Caco-2 (cell line): ENCODE data around the gene PRKAG1. TPM values are rescaled to one million over a fixed set of nuclear protein-coding genes. Genes with fewer than 3 reads are reported as not detected.
A peak's percentile ranks its signal among the peaks of the same experiment; 100 is the strongest.

Source experiments
- BruUV-seq: library from RNA; stranded (reverse); fragments of 400-500 nt; replicated peaks from 2 replicates; lab custom pipeline; 2021; lab: Mats Ljungman, UMichigan
- CTCF ChIA-PET: fragments of 300-600 bp; sonication (Branson Sonifier 250); formaldehyde crosslinking; loops from one replicate; lab custom pipeline; 2022; ENCODE audit warnings: antibody characterized with exemption; lab: Charles Lee
- POLR2A ChIA-PET: fragments of 300-600 bp; sonication (Branson Sonifier 250); formaldehyde crosslinking; loops from one replicate; lab custom pipeline; 2022; ENCODE audit warnings: antibody characterized with exemption; lab: Charles Lee
- DNase-seq, 2 experiments: peaks; one replicate each; pipeline versions ENCODE4 v3.0.0 to v3.0.0-alpha.2; 2020 to 2022
- H3K27me3 ChIP-seq: replicated peaks from 2 replicates; pipeline ENCODE4 v1.6.0; 2011; ENCODE audit warnings: low read length; ENCODE audit not compliant: control insufficient read depth, insufficient read depth
- H3K36me3 ChIP-seq: 2 replicates; pipeline ENCODE4 v1.5.1; 2011; ENCODE audit warnings: low read length; ENCODE audit not compliant: control insufficient read depth, insufficient read depth
- H3K4me1 ChIP-seq: fragments of 250-450 bp; sonication (Bioruptor Pico); 2 replicates; pipeline ENCODE4 v1.5.1; 2020; ENCODE audit warnings: mild to moderate bottlenecking
- H3K4me3 ChIP-seq: 2 replicates; pipeline ENCODE4 v1.5.1; 2011; ENCODE audit warnings: low read depth, mild to moderate bottlenecking, control low read depth, low read length
- H3K9me3 ChIP-seq: fragments of 250-450 bp; sonication (Bioruptor Pico); 2 replicates; pipeline ENCODE4 v1.5.1; 2020; ENCODE audit warnings: mild to moderate bottlenecking, moderate library complexity
- H3K27ac Mint-ChIP-seq: one replicate; pipeline ENCODE4 v1.8.0; 2022; ENCODE audit warnings: mixed read lengths; ENCODE audit not compliant: unreplicated experiment
- H3K27me3 Mint-ChIP-seq: one replicate; pipeline ENCODE4 v1.8.0; 2022; ENCODE audit warnings: mixed read lengths; ENCODE audit not compliant: insufficient read depth, unreplicated experiment
- H3K36me3 Mint-ChIP-seq: one replicate; pipeline ENCODE4 v1.8.0; 2022; ENCODE audit warnings: mild to moderate bottlenecking, mixed read lengths; ENCODE audit not compliant: insufficient read depth, unreplicated experiment
- H3K4me1 Mint-ChIP-seq: one replicate; pipeline ENCODE4 v1.8.0; 2022; ENCODE audit warnings: low read depth, mixed read lengths; ENCODE audit not compliant: unreplicated experiment
- H3K4me3 Mint-ChIP-seq: one replicate; pipeline ENCODE4 v1.8.0; 2022; ENCODE audit warnings: mild to moderate bottlenecking, moderate library complexity, mixed read lengths; ENCODE audit not compliant: unreplicated experiment
- H3K9me3 Mint-ChIP-seq: one replicate; pipeline ENCODE4 v1.8.0; 2022; ENCODE audit warnings: mixed read lengths; ENCODE audit not compliant: unreplicated experiment
- intact Hi-C: fragments of 100-400 bp; cut with micrococcal nuclease; formaldehyde crosslinking; loops from one replicate; pipeline ENCODE4 v1.10.0; 2022; ENCODE audit not compliant: unreplicated experiment
- total RNA-seq: library from RNA; stranded (reverse); gene quantifications from 2 replicates; pipeline ENCODE4 v1.2.3, GENCODE V29; 2022
- TF ChIP-seq, protein P1 (sequence below), 2 experiments: fragments of 200-600 bp in 1 of 2; IDR thresholded peaks; 1 replicate in 1 of 2; 2 replicates in 1 of 2; pipeline versions ENCODE4 v1.5.1 to v1.8.0; 2011 to 2022; ENCODE audit warnings: antibody characterized with exemption in 1 of 2, control low read depth in 1 of 2, inconsistent platforms in 1 of 2, low read depth in 1 of 2, low read length in 1 of 2, mild to moderate bottlenecking in 1 of 2, moderate library complexity in 1 of 2; ENCODE audit not compliant: insufficient read depth in 1 of 2, severe bottlenecking in 1 of 2, unreplicated experiment in 1 of 2

The PRKAG1 gene
- total RNA-seq, 1 experiment from 2014 or later = 60.3 TPM

DNA sequence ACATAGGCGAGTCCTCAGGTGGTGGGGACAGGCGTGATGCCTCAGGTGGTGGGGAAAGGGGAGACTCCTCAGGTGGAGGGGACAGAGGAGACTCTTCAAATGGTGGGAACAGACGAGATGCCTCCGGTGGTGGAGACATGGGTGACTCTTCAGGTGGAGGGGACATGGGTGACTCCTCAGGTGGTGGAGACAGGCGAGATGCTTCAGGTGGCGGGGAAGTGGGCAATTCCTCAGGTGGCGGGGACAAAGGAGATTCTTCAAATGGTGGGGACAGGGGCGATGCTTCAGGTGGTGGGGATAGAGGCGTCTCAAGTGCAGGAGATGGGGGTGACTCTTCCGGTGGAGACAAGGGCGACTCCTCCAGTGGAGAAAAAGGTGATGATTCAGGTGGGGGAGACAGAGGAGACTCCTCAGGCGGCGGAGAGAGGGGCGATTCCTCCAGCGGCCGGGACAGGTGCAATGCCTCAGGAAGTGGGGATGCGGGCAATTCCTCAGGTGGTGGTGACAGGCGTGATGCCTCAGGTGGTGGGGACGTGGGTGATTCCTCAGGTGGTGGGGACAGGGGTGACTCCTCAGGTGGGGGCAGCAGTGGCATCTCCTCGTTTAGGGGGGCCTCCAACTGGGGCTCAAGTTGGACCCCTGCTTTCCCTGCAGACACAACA, 33.3 kb upstream of the PRKAG1 start:
- Histone ChIP-seq H3K4me1 (no peaks in the 10 kb centered on the region), H3K27me3 (no peaks in the 10 kb centered on the region), H3K36me3 (peaks cover 22% of the 10 kb centered on the region), H3K4me3 (no peak overlapping the region), H3K9me3 (no peaks in the 10 kb centered on the region)
- BruUV-seq = no TSS peak
- no peak overlapping the region for H3K4me3 Mint-ChIP-seq
- ChIA-PET POLR2A (no interaction called here), CTCF (no interaction called here)
- H3K36me3 Mint-ChIP-seq = peaks cover 90% of the 10 kb centered on the region
- peak in 1 of 2 experiments; percentile 34 for DNase-seq
- H3K27me3 Mint-ChIP-seq = no peaks in the 10 kb centered on the region
- intact Hi-C loops = no loop called here
- no peak overlapping the region for H3K27ac Mint-ChIP-seq
- TF ChIP-seq, protein P1, sequence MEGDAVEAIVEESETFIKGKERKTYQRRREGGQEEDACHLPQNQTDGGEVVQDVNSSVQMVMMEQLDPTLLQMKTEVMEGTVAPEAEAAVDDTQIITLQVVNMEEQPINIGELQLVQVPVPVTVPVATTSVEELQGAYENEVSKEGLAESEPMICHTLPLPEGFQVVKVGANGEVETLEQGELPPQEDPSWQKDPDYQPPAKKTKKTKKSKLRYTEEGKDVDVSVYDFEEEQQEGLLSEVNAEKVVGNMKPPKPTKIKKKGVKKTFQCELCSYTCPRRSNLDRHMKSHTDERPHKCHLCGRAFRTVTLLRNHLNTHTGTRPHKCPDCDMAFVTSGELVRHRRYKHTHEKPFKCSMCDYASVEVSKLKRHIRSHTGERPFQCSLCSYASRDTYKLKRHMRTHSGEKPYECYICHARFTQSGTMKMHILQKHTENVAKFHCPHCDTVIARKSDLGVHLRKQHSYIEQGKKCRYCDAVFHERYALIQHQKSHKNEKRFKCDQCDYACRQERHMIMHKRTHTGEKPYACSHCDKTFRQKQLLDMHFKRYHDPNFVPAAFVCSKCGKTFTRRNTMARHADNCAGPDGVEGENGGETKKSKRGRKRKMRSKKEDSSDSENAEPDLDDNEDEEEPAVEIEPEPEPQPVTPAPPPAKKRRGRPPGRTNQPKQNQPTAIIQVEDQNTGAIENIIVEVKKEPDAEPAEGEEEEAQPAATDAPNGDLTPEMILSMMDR (IDR thresholded peaks at IDR 0.05; ENCODE audit: insufficient read depth in 1 of 2, low read depth in 1 of 2, low read length in 1 of 2, severe bottlenecking in 1 of 2, unreplicated experiment in 1 of 2) = no peak
- H3K9me3 Mint-ChIP-seq = no peaks in the 10 kb centered on the region
- peaks cover 10% of the 10 kb centered on the region for H3K4me1 Mint-ChIP-seq

DNA sequence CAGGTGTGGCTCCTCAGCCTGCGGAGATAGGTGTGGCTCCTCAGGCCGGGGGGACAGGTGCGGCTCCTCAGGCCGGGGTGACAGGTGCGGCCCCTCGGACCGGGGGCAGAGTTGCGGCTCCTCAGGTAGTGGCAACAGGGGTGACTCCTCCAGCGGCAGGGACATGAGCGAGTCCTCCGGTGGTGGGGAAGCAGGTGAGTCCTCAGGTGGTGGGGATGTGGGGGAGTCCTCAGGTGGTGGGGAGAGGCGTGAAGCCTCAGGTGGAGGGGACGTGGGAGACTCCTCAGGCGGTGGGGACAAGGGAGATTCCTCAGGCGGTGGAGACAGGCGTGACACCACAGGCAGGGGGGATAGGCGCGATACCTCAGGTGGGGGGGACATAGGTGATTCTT, 32.8 kb upstream of the PRKAG1 start:
- peaks cover 95% of the 10 kb centered on the region for H3K36me3 Mint-ChIP-seq
- POLR2A ChIA-PET = no interaction called here
- H3K27ac Mint-ChIP-seq = no peak overlapping the region
- CTCF ChIA-PET = no interaction called here
- DNase-seq = peak in 1 of 2 experiments; percentile 34
- peaks cover 23% of the 10 kb centered on the region for H3K36me3 ChIP-seq
- H3K27me3 Mint-ChIP-seq = no peaks in the 10 kb centered on the region
- TF ChIP-seq, protein P1 (IDR thresholded peaks at IDR 0.05; ENCODE audit: insufficient read depth in 1 of 2, low read depth in 1 of 2, low read length in 1 of 2, severe bottlenecking in 1 of 2, unreplicated experiment in 1 of 2) = no peak
- H3K4me3 Mint-ChIP-seq = no peak overlapping the region
- intact Hi-C loops = no loop called here
- H3K4me3 ChIP-seq = no peak overlapping the region
- no peaks in the 10 kb centered on the region for H3K27me3 ChIP-seq
- no TSS peak for BruUV-seq
- peaks cover 7% of the 10 kb centered on the region for H3K4me1 Mint-ChIP-seq
- no peaks in the 10 kb centered on the region for H3K4me1 ChIP-seq
- no peaks in the 10 kb centered on the region for H3K9me3 ChIP-seq
- H3K9me3 Mint-ChIP-seq = no peaks in the 10 kb centered on the region

GRCh38 chr12:49050507-49051372, 32.2 kb upstream of the PRKAG1 start:
- Histone ChIP-seq H3K4me3 (no peak overlapping the region), H3K36me3 (peaks cover 22% of the 10 kb centered on the region), H3K27me3 (no peaks in the 10 kb centered on the region), H3K4me1 (no peaks in the 10 kb centered on the region), H3K9me3 (no peaks in the 10 kb centered on the region)
- Mint-ChIP-seq H3K9me3 (no peaks in the 10 kb centered on the region), H3K4me3 (no peak overlapping the region), H3K27ac (no peak overlapping the region), H3K27me3 (no peaks in the 10 kb centered on the region), H3K36me3 (peaks cover 97% of the 10 kb centered on the region), H3K4me1 (peaks cover under 1% of the 10 kb centered on the region)
- no TSS peak for BruUV-seq
- ChIA-PET CTCF (interaction anchor here (0.6 kb wide), 1 partner anchor 74 kb away, joined by 3 read pairs; no protein-coding TSS in a partner anchor), POLR2A (no interaction called here)
- DNase-seq = peak in 1 of 2 experiments; percentile 33
- TF ChIP-seq, protein P1 (IDR thresholded peaks at IDR 0.05; ENCODE audit: insufficient read depth in 1 of 2, low read depth in 1 of 2, low read length in 1 of 2, severe bottlenecking in 1 of 2, unreplicated experiment in 1 of 2) = no peak
- intact Hi-C loops = no loop called here
